ENCODE measurements around the gene CEP41.

Gene CEP41

GRCh38 chr7:130350945-130351790, 89.6 kb downstream of the CEP41 start:
- no peak for DNase-seq (ENCODE audit: low read depth in 2 of 2)

GRCh38 chr7:130349911-130350782, 90.7 kb downstream of the CEP41 start:
- no peak for DNase-seq (ENCODE audit: low read depth in 2 of 2)

- DNase-seq (ENCODE audit: low read depth in 2 of 2), result no peak
Observed at GRCh38 chr7:130346941-130347340, 93.9 kb downstream of the CEP41 start.

- DNase-seq (ENCODE audit: low read depth in 2 of 2), result no peak
Observed at GRCh38 chr7:130346177-130346905, 94.5 kb downstream of the CEP41 start.

- no peak for DNase-seq (ENCODE audit: low read depth in 2 of 2)
Observed at GRCh38 chr7:130345725-130346124, 95.1 kb downstream of the CEP41 start.

- no peak for DNase-seq (ENCODE audit: low read depth in 2 of 2)
Observed at GRCh38 chr7:130345136-130345535, 95.7 kb downstream of the CEP41 start.

GRCh38 chr7:130344271-130344866, 96.4 kb downstream of the CEP41 start, which contains the start of gene CPA5:
Gene CPA5 (plus strand): TSS chr7:130344816. CDS start chr7:130346486, 1,670 bp downstream.
- DNase-seq (ENCODE audit: low read depth in 2 of 2), result no peak

All from stimulated activated CD4-positive, alpha-beta T cell treated with anti-CD3 and anti-CD28 coated beads, Interleukin-12 subunit alpha, Interleukin-12 subunit beta, amount 100 ng/mL, for 24 hours (primary cell).